K562 (cell line): ENCODE measurements around the gene PACRG. TPM values are rescaled to one million over a fixed set of nuclear protein-coding genes. Genes with fewer than 3 reads are reported as not detected.

Experiments
- SMARCA5 ChIP-seq: fragments of 450-650 bp; IDR thresholded peaks from 2 replicates; pipeline ENCODE4 v1.6.1; 2016
- SNRNP70 ChIP-seq: fragments of 200-400 bp; formaldehyde crosslinking; optimal IDR thresholded peaks from 2 replicates; pipeline ENCODE3; 2017; ENCODE audit warnings: low read depth, low read length
- TEAD2 ChIP-seq: fragments of 450-650 bp; IDR thresholded peaks from 2 replicates; pipeline ENCODE4 v1.6.1; 2016; ENCODE audit warnings: missing genetic modification characterization, control low read depth, missing compliant biosample characterization
- TRIM24 ChIP-seq, 2 experiments: fragments of 450-650 bp; IDR thresholded peaks; 2 replicates each; pipeline ENCODE4 v1.6.1; 2016
- polyA plus RNA-seq, 8 experiments: library from polyadenylated mRNA; depleted of rRNA in 4 of 8; stranded (reverse) in 5 of 8; unstranded in 3 of 8; fragments of >200 nt; fragmentation: Nextera tagmentation in 2 of 8; fragmentation: Illumina TruSeq in 1 of 8; extraction: Ambion mirVana in 2 of 8; extraction: Trizol in 1 of 8; gene quantifications; 2 replicates each; pipeline versions ENCODE4 v1.2.1 to v1.2.3, GENCODE V29; 2011 to 2014; ENCODE audit warnings: inconsistent platforms in 1 of 8, missing spikeins in 1 of 8
- total RNA-seq, 7 experiments: library from RNA; depleted of rRNA in 6 of 7; stranded (reverse); fragments of >200 nt in 6 of 7; fragmentation: Illumina TruSeq in 2 of 7; extraction: Trizol in 2 of 7; gene quantifications; 2 replicates each; pipeline versions ENCODE4 v1.2.1 to v1.2.3, GENCODE V29; 2011 to 2021; ENCODE audit warnings: low replicate concordance in 1 of 7
- TF ChIP-seq, protein P1 (sequence below): fragments of 450-650 bp; IDR thresholded peaks from 2 replicates; pipeline ENCODE4 v1.6.1; 2016; ENCODE audit warnings: mild to moderate bottlenecking, moderate library complexity
- TF ChIP-seq, protein P2 (sequence below): fragments of 250-450 bp; sonication (Bioruptor Pico); IDR thresholded peaks from 2 replicates; pipeline ENCODE4 v1.5.0; 2021
- TF ChIP-seq, protein P3 (sequence below): fragments of 450-650 bp; IDR thresholded peaks from 2 replicates; pipeline ENCODE4 v1.6.1; 2016; ENCODE audit warnings: low read depth, mild to moderate bottlenecking, moderate library complexity

PACRG gene
- total and polyA plus RNA-seq, 9 of the 15 experiments (the other 6 are each of a cell fraction or from before 2014, with no cell fraction given): 0.04 TPM; not detected in 8

DNA sequence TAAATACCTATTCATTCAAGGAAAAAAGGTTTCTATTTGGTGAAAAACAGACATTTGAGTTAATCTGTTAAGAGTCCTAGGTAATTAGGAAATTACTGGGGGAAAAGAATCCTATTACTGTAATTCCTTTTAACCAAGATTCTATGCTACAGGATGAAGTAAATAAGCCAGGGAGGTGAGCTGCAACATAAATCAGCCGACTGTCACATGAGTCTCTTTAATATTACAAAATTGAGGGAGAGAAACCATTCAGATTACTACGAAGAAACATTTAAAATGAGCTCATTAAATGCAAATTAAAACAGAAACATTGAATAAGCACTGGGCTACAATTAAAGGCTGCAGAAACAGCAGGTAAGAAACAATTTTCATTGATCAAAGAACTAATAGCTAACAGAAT is 5.5 kb upstream of the PACRG start (continued):
- TF ChIP-seq, protein P1, sequence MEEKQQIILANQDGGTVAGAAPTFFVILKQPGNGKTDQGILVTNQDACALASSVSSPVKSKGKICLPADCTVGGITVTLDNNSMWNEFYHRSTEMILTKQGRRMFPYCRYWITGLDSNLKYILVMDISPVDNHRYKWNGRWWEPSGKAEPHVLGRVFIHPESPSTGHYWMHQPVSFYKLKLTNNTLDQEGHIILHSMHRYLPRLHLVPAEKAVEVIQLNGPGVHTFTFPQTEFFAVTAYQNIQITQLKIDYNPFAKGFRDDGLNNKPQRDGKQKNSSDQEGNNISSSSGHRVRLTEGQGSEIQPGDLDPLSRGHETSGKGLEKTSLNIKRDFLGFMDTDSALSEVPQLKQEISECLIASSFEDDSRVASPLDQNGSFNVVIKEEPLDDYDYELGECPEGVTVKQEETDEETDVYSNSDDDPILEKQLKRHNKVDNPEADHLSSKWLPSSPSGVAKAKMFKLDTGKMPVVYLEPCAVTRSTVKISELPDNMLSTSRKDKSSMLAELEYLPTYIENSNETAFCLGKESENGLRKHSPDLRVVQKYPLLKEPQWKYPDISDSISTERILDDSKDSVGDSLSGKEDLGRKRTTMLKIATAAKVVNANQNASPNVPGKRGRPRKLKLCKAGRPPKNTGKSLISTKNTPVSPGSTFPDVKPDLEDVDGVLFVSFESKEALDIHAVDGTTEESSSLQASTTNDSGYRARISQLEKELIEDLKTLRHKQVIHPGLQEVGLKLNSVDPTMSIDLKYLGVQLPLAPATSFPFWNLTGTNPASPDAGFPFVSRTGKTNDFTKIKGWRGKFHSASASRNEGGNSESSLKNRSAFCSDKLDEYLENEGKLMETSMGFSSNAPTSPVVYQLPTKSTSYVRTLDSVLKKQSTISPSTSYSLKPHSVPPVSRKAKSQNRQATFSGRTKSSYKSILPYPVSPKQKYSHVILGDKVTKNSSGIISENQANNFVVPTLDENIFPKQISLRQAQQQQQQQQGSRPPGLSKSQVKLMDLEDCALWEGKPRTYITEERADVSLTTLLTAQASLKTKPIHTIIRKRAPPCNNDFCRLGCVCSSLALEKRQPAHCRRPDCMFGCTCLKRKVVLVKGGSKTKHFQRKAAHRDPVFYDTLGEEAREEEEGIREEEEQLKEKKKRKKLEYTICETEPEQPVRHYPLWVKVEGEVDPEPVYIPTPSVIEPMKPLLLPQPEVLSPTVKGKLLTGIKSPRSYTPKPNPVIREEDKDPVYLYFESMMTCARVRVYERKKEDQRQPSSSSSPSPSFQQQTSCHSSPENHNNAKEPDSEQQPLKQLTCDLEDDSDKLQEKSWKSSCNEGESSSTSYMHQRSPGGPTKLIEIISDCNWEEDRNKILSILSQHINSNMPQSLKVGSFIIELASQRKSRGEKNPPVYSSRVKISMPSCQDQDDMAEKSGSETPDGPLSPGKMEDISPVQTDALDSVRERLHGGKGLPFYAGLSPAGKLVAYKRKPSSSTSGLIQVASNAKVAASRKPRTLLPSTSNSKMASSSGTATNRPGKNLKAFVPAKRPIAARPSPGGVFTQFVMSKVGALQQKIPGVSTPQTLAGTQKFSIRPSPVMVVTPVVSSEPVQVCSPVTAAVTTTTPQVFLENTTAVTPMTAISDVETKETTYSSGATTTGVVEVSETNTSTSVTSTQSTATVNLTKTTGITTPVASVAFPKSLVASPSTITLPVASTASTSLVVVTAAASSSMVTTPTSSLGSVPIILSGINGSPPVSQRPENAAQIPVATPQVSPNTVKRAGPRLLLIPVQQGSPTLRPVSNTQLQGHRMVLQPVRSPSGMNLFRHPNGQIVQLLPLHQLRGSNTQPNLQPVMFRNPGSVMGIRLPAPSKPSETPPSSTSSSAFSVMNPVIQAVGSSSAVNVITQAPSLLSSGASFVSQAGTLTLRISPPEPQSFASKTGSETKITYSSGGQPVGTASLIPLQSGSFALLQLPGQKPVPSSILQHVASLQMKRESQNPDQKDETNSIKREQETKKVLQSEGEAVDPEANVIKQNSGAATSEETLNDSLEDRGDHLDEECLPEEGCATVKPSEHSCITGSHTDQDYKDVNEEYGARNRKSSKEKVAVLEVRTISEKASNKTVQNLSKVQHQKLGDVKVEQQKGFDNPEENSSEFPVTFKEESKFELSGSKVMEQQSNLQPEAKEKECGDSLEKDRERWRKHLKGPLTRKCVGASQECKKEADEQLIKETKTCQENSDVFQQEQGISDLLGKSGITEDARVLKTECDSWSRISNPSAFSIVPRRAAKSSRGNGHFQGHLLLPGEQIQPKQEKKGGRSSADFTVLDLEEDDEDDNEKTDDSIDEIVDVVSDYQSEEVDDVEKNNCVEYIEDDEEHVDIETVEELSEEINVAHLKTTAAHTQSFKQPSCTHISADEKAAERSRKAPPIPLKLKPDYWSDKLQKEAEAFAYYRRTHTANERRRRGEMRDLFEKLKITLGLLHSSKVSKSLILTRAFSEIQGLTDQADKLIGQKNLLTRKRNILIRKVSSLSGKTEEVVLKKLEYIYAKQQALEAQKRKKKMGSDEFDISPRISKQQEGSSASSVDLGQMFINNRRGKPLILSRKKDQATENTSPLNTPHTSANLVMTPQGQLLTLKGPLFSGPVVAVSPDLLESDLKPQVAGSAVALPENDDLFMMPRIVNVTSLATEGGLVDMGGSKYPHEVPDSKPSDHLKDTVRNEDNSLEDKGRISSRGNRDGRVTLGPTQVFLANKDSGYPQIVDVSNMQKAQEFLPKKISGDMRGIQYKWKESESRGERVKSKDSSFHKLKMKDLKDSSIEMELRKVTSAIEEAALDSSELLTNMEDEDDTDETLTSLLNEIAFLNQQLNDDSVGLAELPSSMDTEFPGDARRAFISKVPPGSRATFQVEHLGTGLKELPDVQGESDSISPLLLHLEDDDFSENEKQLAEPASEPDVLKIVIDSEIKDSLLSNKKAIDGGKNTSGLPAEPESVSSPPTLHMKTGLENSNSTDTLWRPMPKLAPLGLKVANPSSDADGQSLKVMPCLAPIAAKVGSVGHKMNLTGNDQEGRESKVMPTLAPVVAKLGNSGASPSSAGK: no peak
- TF ChIP-seq TEAD2 (tag) (no peak), SNRNP70 (no peak), TRIM24 (IDR thresholded peaks at IDR 0.05) (no peak), SMARCA5 (no peak)
- TF ChIP-seq, protein P2, sequence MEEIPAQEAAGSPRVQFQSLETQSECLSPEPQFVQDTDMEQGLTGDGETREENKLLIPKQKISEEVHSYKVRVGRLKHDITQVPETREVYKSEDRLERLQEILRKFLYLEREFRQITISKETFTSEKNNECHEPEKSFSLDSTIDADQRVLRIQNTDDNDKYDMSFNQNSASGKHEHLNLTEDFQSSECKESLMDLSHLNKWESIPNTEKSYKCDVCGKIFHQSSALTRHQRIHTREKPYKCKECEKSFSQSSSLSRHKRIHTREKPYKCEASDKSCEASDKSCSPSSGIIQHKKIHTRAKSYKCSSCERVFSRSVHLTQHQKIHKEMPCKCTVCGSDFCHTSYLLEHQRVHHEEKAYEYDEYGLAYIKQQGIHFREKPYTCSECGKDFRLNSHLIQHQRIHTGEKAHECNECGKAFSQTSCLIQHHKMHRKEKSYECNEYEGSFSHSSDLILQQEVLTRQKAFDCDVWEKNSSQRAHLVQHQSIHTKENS (CRISPR knock-in tag): no peak
- TF ChIP-seq, protein P3, sequence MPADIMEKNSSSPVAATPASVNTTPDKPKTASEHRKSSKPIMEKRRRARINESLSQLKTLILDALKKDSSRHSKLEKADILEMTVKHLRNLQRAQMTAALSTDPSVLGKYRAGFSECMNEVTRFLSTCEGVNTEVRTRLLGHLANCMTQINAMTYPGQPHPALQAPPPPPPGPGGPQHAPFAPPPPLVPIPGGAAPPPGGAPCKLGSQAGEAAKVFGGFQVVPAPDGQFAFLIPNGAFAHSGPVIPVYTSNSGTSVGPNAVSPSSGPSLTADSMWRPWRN: no peak
- TF ChIP-seq, all 486 proteins: peak for 0
